Panc1 (cell line): Measurements from ENCODE around the gene TAS2R1. TPM values are rescaled to one million over a fixed set of nuclear protein-coding genes. Genes with fewer than 3 reads are reported as not detected.

Source experiments
- ATAC-seq: fragments of 200-7000 bp; cut with Tn5 transposase; 2 replicates; pipeline ENCODE4 v1.9.1; 2020; ENCODE audit warnings: mild to moderate bottlenecking, moderate library complexity
- BruUV-seq: library from RNA; stranded (reverse); fragments of 400-500 nt; replicated peaks from 2 replicates; lab custom pipeline; 2021; lab: Mats Ljungman, UMichigan
- CTCF ChIA-PET: fragments of 300-600 bp; sonication (Branson Sonifier 250); formaldehyde crosslinking; loops from one replicate; lab custom pipeline; 2022; ENCODE audit warnings: antibody characterized with exemption; lab: Charles Lee
- POLR2A ChIA-PET: fragments of 300-600 bp; sonication (Branson Sonifier 250); formaldehyde crosslinking; loops from one replicate; lab custom pipeline; 2022; ENCODE audit warnings: antibody characterized with exemption; lab: Charles Lee
- DNase-seq: peaks from one replicate; pipeline ENCODE4 v3.0.0-alpha.2; 2010; ENCODE audit warnings: low read depth, low spot score
- H3K27ac ChIP-seq: 2 replicates; pipeline ENCODE4 v1.5.1; 2011; ENCODE audit warnings: mild to moderate bottlenecking, low read length, inconsistent platforms
- H3K27me3 ChIP-seq: fragments of 200-500 bp; sonication (Bioruptor generic); 2 replicates; pipeline ENCODE4 v1.6.0; 2014; ENCODE audit warnings: low read length, inconsistent platforms; ENCODE audit not compliant: control insufficient read depth, insufficient read depth
- H3K36me3 ChIP-seq: fragments of 200-500 bp; sonication (Bioruptor generic); 2 replicates; pipeline ENCODE4 v1.5.1; 2014; ENCODE audit warnings: inconsistent platforms, mild to moderate bottlenecking, low read length, moderate library complexity; ENCODE audit not compliant: control insufficient read depth, insufficient read depth
- H3K4me1 ChIP-seq: 2 replicates; pipeline ENCODE4 v1.5.1; 2011; ENCODE audit warnings: inconsistent platforms, mild to moderate bottlenecking, low read length, moderate library complexity; ENCODE audit not compliant: control insufficient read depth, insufficient read depth
- H3K4me3 ChIP-seq, 2 experiments: 2 replicates each; pipeline ENCODE4 v1.5.1; 2011 to 2012; ENCODE audit warnings: low read depth in 2 of 2, low read length in 2 of 2, mild to moderate bottlenecking in 2 of 2, inconsistent platforms in 1 of 2, moderate library complexity in 1 of 2
- H3K9me3 ChIP-seq: fragments of 200-500 bp; sonication (Bioruptor generic); 2 replicates; pipeline ENCODE4 v1.5.1; 2014; ENCODE audit warnings: low read depth, mild to moderate bottlenecking, inconsistent platforms, low read length, moderate library complexity; ENCODE audit not compliant: control insufficient read depth, insufficient read depth
- POLR2AphosphoS5 ChIP-seq: IDR thresholded peaks from 2 replicates; pipeline ENCODE4 v1.6.1; 2012; ENCODE audit warnings: mild to moderate bottlenecking, low read depth, low read length, moderate library complexity
- SIN3A ChIP-seq: IDR thresholded peaks from 2 replicates; pipeline ENCODE4 v1.6.1; 2012; ENCODE audit warnings: low read depth, mild to moderate bottlenecking, low read length, moderate library complexity, borderline replicate concordance; ENCODE audit not compliant: insufficient read depth
- TCF7L2 ChIP-seq: IDR thresholded peaks from 2 replicates; pipeline ENCODE4 v1.6.1; 2011; ENCODE audit warnings: mild to moderate bottlenecking, low read depth, low read length, inconsistent platforms
- in situ Hi-C: cut with HindIII; loops from 2 replicates; pipeline ENCODE4 v1.10.0; 2016; ENCODE audit warnings: low sequenced_read_pairs, low pct_unique_long_range_greater_than_20kb
- intact Hi-C: fragments of 100-400 bp; cut with micrococcal nuclease; formaldehyde crosslinking; loops from one replicate; pipeline ENCODE4 v1.10.0; 2022; ENCODE audit not compliant: unreplicated experiment
- total RNA-seq: library from RNA; stranded (reverse); gene quantifications from one replicate; pipeline ENCODE4 v1.2.1, GENCODE V29; 2021; ENCODE audit not compliant: unreplicated experiment
- TF ChIP-seq, protein P1 (sequence below), 2 experiments: IDR thresholded peaks; 2 replicates each; pipeline ENCODE4 v1.6.1; 2011 to 2012; ENCODE audit warnings: low read depth in 2 of 2, control low read depth in 1 of 2, low read length in 1 of 2, mild to moderate bottlenecking in 1 of 2, moderate library complexity in 1 of 2; ENCODE audit not compliant: insufficient read depth in 1 of 2
- TF ChIP-seq, protein P2 (sequence below): fragments of 450-650 bp; IDR thresholded peaks from 2 replicates; pipeline ENCODE4 v1.5.1; 2017; ENCODE audit warnings: mild to moderate bottlenecking

TAS2R1 gene
- total RNA-seq, 1 experiment from 2014 or later = not detected

DNA sequence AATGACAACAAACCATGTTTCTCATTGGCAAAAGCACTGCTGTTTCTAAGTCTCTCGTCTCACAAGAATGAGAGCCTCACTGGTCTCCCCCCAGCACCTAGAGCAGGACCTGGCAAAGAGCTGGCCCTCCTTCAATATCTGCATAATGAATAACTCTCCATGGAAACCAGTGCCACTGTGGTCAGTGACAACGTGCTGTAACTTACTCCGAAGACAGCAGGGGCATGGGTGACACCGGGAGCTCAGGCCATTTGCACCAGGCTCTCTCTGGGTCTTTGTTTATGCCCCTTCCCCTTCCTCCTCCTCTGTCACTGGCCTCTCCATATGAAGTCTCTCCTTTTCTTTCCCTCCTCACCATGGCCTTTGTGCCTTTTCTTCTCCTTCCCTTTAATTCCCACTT, 33.3 kb downstream of the TAS2R1 start:
- DNase-seq (no peak), ATAC-seq (no peak)
- peaks cover 2% of the 10 kb centered on the region; the same call in 1 of the 2 replicates for H3K27me3 ChIP-seq
- H3K4me3 ChIP-seq = no peak overlapping the region
- H3K4me1 ChIP-seq = no peaks in the 10 kb centered on the region
- in situ Hi-C loops (no loop called here), intact Hi-C loops (no loop called here)
- ChIA-PET CTCF (no interaction called here), POLR2A (no interaction called here)
- BruUV-seq = no TSS peak
- TF ChIP-seq, protein P1, sequence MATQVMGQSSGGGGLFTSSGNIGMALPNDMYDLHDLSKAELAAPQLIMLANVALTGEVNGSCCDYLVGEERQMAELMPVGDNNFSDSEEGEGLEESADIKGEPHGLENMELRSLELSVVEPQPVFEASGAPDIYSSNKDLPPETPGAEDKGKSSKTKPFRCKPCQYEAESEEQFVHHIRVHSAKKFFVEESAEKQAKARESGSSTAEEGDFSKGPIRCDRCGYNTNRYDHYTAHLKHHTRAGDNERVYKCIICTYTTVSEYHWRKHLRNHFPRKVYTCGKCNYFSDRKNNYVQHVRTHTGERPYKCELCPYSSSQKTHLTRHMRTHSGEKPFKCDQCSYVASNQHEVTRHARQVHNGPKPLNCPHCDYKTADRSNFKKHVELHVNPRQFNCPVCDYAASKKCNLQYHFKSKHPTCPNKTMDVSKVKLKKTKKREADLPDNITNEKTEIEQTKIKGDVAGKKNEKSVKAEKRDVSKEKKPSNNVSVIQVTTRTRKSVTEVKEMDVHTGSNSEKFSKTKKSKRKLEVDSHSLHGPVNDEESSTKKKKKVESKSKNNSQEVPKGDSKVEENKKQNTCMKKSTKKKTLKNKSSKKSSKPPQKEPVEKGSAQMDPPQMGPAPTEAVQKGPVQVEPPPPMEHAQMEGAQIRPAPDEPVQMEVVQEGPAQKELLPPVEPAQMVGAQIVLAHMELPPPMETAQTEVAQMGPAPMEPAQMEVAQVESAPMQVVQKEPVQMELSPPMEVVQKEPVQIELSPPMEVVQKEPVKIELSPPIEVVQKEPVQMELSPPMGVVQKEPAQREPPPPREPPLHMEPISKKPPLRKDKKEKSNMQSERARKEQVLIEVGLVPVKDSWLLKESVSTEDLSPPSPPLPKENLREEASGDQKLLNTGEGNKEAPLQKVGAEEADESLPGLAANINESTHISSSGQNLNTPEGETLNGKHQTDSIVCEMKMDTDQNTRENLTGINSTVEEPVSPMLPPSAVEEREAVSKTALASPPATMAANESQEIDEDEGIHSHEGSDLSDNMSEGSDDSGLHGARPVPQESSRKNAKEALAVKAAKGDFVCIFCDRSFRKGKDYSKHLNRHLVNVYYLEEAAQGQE (IDR thresholded peaks at IDR 0.05; ENCODE audit: insufficient read depth in 1 of 2, low read depth in 2 of 2, low read length in 1 of 2) = no peak
- H3K9me3 ChIP-seq = no peaks in the 10 kb centered on the region
- H3K36me3 ChIP-seq = no peaks in the 10 kb centered on the region
- no peak overlapping the region for H3K27ac ChIP-seq

DNA sequence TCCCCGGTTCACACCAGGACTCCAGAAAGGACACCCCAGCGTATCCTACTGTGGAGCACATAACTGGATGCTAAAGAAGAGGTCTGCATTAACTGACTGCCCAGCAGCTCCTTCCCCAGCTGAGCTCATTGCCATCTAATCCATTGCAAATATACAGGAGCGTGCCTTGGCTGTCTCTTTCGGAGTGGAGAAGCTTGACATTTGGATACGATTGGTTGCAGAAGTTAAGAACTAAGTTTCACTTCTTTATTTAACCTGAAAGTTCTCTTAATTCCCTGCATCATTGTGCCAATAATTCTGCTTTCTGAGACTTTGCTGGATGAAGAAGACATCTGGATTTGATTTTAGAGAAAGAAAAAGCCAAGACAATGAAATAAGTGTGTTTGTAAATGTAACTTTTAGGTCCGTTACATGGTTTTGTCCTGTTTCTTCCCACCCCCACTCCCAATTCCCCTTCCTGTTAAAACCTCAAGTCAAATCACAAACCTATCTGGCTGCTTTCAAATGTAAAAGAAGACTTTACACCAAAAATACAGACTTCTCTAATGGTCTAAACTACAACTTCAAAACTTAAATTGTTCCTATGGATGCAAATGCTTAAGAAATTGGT, 33.9 kb downstream of the TAS2R1 start:
- in situ Hi-C loops = no loop called here
- ChIA-PET POLR2A (no interaction called here), CTCF (no interaction called here)
- Histone ChIP-seq H3K27me3 (peaks cover 2% of the 10 kb centered on the region; the same call in 1 of the 2 replicates), H3K36me3 (no peaks in the 10 kb centered on the region), H3K27ac (no peak overlapping the region), H3K4me1 (no peaks in the 10 kb centered on the region), H3K9me3 (no peaks in the 10 kb centered on the region), H3K4me3 (no peak overlapping the region)
- BruUV-seq = no TSS peak
- intact Hi-C loops = no loop called here
- no peak for TF ChIP-seq POLR2AphosphoS5
- TF ChIP-seq SIN3A = no peak
- no peak for TF ChIP-seq TCF7L2
- TF ChIP-seq, protein P1 (IDR thresholded peaks at IDR 0.05; ENCODE audit: insufficient read depth in 1 of 2, low read depth in 2 of 2, low read length in 1 of 2) = no peak
- TF ChIP-seq, protein P2, sequence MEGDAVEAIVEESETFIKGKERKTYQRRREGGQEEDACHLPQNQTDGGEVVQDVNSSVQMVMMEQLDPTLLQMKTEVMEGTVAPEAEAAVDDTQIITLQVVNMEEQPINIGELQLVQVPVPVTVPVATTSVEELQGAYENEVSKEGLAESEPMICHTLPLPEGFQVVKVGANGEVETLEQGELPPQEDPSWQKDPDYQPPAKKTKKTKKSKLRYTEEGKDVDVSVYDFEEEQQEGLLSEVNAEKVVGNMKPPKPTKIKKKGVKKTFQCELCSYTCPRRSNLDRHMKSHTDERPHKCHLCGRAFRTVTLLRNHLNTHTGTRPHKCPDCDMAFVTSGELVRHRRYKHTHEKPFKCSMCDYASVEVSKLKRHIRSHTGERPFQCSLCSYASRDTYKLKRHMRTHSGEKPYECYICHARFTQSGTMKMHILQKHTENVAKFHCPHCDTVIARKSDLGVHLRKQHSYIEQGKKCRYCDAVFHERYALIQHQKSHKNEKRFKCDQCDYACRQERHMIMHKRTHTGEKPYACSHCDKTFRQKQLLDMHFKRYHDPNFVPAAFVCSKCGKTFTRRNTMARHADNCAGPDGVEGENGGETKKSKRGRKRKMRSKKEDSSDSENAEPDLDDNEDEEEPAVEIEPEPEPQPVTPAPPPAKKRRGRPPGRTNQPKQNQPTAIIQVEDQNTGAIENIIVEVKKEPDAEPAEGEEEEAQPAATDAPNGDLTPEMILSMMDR = no peak
- ATAC-seq (no peak), DNase-seq (no peak)
